Colonic mucosa (tissue), 4 donors: ENCODE results near the gene CIAO1. TPM values are rescaled to one million over a fixed set of nuclear protein-coding genes. Genes with fewer than 3 reads are reported as not detected.
"Not testable (repeated sequence)": the region's sequence is repeated elsewhere in the genome, so short reads cannot be mapped to it uniquely, and the experiment has no call there.

Experiments used
- DNase-seq: peaks from one replicate; pipeline ENCODE4 v3.0.0-alpha.2; 2020
- H3K27ac ChIP-seq: fragments of 200-600 bp; one replicate; pipeline ENCODE4 v1.8.0; 2021
- H3K27me3 ChIP-seq: fragments of 200-600 bp; one replicate; pipeline ENCODE4 v1.8.0; 2021
- H3K36me3 ChIP-seq: fragments of 200-600 bp; one replicate; pipeline ENCODE4 v1.8.0; 2021
- H3K4me1 ChIP-seq: fragments of 200-600 bp; one replicate; pipeline ENCODE4 v1.8.0; 2021; ENCODE audit warnings: mild to moderate bottlenecking
- H3K4me3 ChIP-seq: fragments of 200-600 bp; one replicate; pipeline ENCODE4 v1.8.0; 2021
- H3K9ac ChIP-seq, 2 donors: one replicate each; pipeline ENCODE4 v1.7.0; 2013; ENCODE audit warnings: control low read depth in 2 of 2, low read depth in 2 of 2, low read length in 2 of 2
- H3K9me3 ChIP-seq: fragments of 200-600 bp; one replicate; pipeline ENCODE4 v1.8.0; 2021
- intact Hi-C: fragments of 100-400 bp; cut with DNase I; formaldehyde crosslinking; loops from one replicate; pipeline ENCODE4 v1.14.1; 2022
- total RNA-seq, 2 donors: library from RNA; stranded (reverse); fragmentation: NEBNext Ultra II Directional in 1 of 2; extraction: Animal tissue kit (Norgen Biotek cat#: 25700) in 1 of 2; gene quantifications; one replicate each; pipeline ENCODE4 v1.2.1, GENCODE V29; 2021
- TF ChIP-seq, protein P1 (sequence below): fragments of 200-600 bp; IDR thresholded peaks from one replicate; pipeline ENCODE4 v1.8.0; 2022; ENCODE audit warnings: antibody characterized with exemption, mild to moderate bottlenecking
- donor health status: healthy.
- donor health status: DM: no; HTN: no; CAD: no.
- donor health status: DM: no; HTN: no; CAD: no.

The CIAO1 gene
- total RNA-seq, 2 donors from 2014 or later = 56.0 to 75.5 TPM

DNA sequence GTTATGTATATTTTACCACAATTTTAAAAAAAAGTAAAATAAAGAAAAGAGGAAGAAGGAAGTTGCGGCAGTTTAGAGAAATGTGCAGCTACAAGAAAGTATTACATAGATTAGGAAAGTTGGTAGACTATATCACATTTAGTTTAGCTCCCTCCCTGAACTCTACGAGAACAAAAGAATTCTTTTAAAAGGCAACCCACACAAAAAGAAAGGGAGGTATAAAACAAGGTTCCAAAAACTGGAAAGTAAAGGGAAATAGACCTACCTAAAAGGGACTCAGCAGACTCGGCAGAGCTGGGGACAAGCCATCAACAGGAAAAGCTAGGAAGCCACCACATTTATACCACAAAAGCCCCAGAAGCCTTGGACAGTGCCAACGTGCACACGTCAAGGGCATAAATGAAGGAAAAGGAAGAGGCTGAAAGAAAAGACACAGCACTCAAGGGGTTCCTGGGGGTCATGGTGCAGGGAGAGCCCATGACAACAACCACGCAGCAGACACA, 9.4 kb upstream of the CIAO1 start:
- Histone ChIP-seq H3K9me3 (no peaks in the 10 kb centered on the region), H3K9ac (no peak overlapping the region), H3K36me3 (peaks cover 22% of the 10 kb centered on the region), H3K27me3 (no peaks in the 10 kb centered on the region), H3K27ac (peak overlapping the region; percentile 27), H3K4me3 (no peak overlapping the region), H3K4me1 (peaks cover 29% of the 10 kb centered on the region)
- TF ChIP-seq, protein P1, sequence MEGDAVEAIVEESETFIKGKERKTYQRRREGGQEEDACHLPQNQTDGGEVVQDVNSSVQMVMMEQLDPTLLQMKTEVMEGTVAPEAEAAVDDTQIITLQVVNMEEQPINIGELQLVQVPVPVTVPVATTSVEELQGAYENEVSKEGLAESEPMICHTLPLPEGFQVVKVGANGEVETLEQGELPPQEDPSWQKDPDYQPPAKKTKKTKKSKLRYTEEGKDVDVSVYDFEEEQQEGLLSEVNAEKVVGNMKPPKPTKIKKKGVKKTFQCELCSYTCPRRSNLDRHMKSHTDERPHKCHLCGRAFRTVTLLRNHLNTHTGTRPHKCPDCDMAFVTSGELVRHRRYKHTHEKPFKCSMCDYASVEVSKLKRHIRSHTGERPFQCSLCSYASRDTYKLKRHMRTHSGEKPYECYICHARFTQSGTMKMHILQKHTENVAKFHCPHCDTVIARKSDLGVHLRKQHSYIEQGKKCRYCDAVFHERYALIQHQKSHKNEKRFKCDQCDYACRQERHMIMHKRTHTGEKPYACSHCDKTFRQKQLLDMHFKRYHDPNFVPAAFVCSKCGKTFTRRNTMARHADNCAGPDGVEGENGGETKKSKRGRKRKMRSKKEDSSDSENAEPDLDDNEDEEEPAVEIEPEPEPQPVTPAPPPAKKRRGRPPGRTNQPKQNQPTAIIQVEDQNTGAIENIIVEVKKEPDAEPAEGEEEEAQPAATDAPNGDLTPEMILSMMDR = no peak
- no peak for DNase-seq
- intact Hi-C loops = loop anchor here (5.0 kb wide), 1 partner anchor 54 kb away; no protein-coding TSS in a partner anchor

DNA sequence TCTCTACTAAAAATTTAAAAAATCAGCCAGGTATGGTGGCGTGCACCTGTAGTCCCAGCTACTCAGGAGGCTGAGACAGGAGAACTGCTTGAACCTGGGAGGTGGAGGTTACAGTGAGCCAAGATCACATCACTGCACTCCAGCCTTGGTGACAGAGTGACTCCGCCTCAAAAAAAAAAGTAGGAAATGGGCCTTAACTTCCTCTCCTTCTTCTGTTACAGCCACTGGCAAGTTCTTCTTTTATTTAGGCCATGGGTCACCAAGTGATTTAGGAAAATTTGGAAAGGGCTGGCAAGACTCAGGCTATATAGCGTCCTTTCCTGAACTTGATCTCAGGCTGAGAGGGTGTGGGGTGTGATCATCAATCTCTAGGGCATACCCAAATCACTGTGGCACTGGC, 8.3 kb upstream of the CIAO1 start:
- intact Hi-C loops = loop anchor here (5.0 kb wide), 1 partner anchor 55 kb away; no protein-coding TSS in a partner anchor
- Histone ChIP-seq H3K4me1 (peaks cover 40% of the 10 kb centered on the region), H3K27ac (peak overlapping the region; percentile 39), H3K36me3 (peaks cover 21% of the 10 kb centered on the region)
- H3K9ac ChIP-seq, H3K27me3 ChIP-seq, H3K9me3 ChIP-seq, H3K4me3 ChIP-seq, DNase-seq: not testable (repeated sequence)

DNA sequence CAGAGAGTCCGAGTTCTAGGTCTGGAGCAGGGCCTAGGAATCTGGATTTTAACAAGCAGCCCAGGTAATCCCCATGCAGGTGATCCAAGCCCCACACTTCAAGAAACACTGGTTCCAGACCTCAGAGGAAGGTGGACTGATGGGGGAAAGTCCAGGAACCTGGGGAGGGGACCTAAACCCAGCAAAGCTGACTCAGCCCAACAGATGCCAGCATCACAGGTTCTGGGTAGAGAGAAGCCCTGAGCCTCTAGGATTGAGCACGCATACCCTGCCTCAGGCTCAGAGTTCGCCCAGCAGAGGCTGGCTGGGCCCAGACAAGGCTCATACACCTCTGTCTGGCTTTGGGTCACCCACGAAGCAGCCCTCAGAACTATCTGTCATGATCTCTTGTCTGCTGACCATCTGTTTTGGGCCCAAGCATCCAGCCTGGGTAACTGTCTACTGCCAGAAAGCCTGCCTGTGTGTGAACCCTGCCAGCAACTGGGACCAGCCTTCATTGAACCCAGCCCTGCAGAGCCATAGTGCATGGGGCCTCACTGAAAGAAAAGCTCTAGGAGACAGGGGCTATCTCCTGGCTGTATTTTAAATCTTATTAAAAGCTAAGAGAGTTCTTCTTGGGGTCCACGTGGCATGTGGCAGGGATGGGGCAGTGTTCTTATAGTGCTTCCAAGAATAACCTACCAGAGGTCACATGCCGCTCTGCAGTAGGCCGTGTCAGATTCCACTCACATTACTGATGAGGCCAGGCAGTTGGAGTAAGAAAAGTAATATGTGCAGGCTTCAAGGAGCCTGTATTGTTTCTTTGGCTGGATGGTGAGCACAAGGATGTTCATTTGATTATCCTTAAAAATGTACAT, 7.6 kb upstream of the CIAO1 start:
- H3K27ac ChIP-seq = peak overlapping the region; percentile 39
- peaks cover 15% of the 10 kb centered on the region for H3K36me3 ChIP-seq
- no peaks in the 10 kb centered on the region for H3K9me3 ChIP-seq
- H3K9ac ChIP-seq = peak overlapping the region in 1 of 2 donors; percentile 28
- H3K4me3 ChIP-seq = no peak overlapping the region
- no peak for DNase-seq
- intact Hi-C loops = loop anchor here (5.0 kb wide), 1 partner anchor 56 kb away; no protein-coding TSS in a partner anchor
- no peaks in the 10 kb centered on the region for H3K27me3 ChIP-seq
- TF ChIP-seq, protein P1 = no peak
- peaks cover 42% of the 10 kb centered on the region for H3K4me1 ChIP-seq

DNA sequence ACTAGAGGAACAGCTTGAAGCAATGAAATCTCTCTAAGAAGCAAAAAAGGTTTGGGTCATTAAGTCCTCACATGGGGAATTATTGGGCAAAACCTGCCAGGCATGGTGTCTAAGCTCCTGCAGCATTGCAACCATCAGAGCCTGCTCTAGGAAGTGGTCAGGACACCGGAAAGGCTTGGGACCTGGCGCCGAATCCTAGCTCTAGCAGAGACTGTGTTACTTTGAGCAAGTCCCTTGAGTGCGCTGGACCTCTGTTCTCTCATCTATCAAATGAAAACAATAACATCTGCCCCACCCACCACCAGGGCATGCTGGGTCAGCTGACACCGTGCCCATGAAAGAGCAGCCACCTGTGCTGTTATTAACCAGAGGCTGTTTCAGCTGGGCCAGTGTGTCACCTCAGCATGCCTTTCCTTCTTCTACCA, 6.5 kb upstream of the CIAO1 start:
- Histone ChIP-seq H3K27ac (peak overlapping the region; percentile 82), H3K36me3 (peaks cover 4% of the 10 kb centered on the region), H3K9me3 (no peaks in the 10 kb centered on the region), H3K4me3 (no peak overlapping the region), H3K27me3 (no peaks in the 10 kb centered on the region), H3K4me1 (peaks cover 50% of the 10 kb centered on the region), H3K9ac (peak overlapping the region; percentile 54 to 76)
- TF ChIP-seq, protein P1 = no peak
- peak; percentile 78 for DNase-seq
- intact Hi-C loops = loop anchor here (5.0 kb wide), 1 partner anchor 57 kb away; no protein-coding TSS in a partner anchor

DNA sequence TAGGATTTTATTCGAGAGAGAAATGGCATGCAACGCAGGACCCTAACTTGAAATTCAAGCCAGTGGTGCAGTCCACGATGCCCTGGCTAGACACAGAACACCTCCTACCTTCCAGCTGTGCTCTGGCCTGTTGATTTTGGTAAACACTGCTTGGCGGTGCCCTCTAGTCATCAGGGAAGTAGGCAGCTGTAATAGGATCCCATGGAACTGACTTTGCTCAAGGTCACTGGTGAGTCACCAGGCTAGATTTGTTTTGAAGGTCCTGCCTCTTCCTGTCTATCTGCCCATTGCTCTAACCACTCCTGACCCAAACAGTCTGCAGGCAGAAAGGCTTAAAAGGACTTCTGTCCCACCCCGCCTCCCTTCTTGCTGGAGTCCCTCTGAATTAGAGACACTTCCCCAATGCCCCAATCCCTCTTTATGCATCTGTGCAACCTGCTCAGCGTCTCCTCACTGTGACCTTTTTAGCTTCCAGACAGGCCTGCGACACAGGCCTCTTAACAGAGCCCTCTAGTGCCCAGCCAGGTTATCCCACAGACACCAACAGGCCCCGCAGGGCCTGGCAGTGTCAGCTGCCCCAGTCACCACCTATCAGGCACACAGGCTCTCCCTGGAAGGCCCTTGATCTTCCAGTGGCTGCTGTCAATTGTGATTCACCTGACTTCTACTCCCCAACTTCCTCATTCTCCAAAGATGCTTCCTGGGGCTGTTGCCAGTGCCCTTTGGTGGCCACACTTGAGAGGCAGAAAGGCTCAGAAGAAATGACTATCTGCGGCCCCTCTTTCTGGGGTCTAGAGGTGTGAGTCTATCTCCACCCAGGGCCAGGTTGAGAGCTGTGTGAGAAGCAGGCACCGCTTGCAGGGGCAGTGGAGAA, 5.4 kb upstream of the CIAO1 start:
- no peak overlapping the region for H3K4me3 ChIP-seq
- H3K9me3 ChIP-seq = no peaks in the 10 kb centered on the region
- H3K27ac ChIP-seq = peak overlapping the region; percentile 82
- H3K9ac ChIP-seq = peak overlapping the region; percentile 54 to 76
- intact Hi-C loops = loop anchor here (5.0 to 10.0 kb wide), 2 partner anchors 113 to 246 kb away; partner anchors contain the start of gene DUSP2
- TF ChIP-seq, protein P1 = peak; percentile 29
- H3K27me3 ChIP-seq = no peaks in the 10 kb centered on the region
- peak; percentile 85 for DNase-seq
- H3K4me1 ChIP-seq = peaks cover 52% of the 10 kb centered on the region
- H3K36me3 ChIP-seq = peaks cover 1% of the 10 kb centered on the region
